Spleen (tissue), 7 donors: ENCODE data around the gene ITCH.

Experiments
- CTCF ChIP-seq, 11 experiments: fragments of 200-600 bp in 7 of 11; fragments of 450-650 bp in 4 of 11; sonication (generic) in 4 of 11; IDR thresholded peaks in 8 of 11; conservative IDR thresholded peaks in 3 of 11; 1 replicate in 7 of 11; 2 replicates in 4 of 11; pipeline versions ENCODE4 v1.4.0 to v1.8.0; 2016 to 2021; ENCODE audit warnings: antibody characterized with exemption in 11 of 11, inconsistent platforms in 4 of 11, mild to moderate bottlenecking in 1 of 11
- POLR2A ChIP-seq, 3 donors: fragments of 450-650 bp; IDR thresholded peaks; one replicate each; pipeline ENCODE4 v1.5.1; 2017; ENCODE audit warnings: antibody characterized with exemption in 3 of 3, mild to moderate bottlenecking in 1 of 3
- donor health status: DM: no; HTN: no; CAD: no; lungs with moderate emphysema.
- donor health status: DM: no; HTN: no; CAD: no.
- donor health status: DM: no; HTN: no; CAD: no.

DNA sequence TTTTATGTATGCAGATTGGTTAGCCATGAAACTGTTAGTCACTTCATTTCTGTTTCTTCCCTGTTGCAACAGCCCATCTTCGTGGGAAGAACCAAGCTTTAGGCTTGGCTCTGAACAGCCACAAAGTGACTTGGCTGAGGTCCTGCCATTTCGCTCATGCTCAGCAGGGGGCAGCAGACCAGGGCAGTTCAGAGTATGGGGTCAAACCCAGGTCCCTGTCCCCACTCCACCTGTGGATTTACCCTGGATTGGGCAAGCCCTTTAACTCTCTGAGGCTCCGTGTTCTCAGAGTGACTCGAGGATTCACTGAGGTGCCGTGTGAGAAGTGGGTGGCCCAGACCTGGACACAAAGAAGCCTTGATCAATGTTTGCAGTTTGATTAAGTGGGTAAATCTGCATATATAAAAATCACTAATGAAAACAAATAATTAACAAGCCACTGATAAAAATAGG, 175.6 kb downstream of the ITCH start:
- no peak for TF ChIP-seq POLR2A (IDR thresholded peaks at IDR 0.05)
- TF ChIP-seq CTCF (IDR thresholded peaks at IDR 0.05 in 8 of 11, conservative IDR thresholded peaks at IDR 0.05 in 3 of 11), result peak; percentile 53 to 84 (median 75)
